Activated naive CD8-positive, alpha-beta T cell treated with anti-CD3 and anti-CD28 coated beads, Interleukin-2, amount 10 ng/mL, durations not matched to agents 7 days and 5 days (primary cell): Measurements from ENCODE around the gene AFAP1L1. TPM values are rescaled to one million over a fixed set of nuclear protein-coding genes. Genes with fewer than 3 reads are reported as not detected.
A peak's percentile ranks its signal among the peaks of the same experiment; 100 is the strongest.

Experiments used
- ATAC-seq: fragments of 150-1000 bp; cut with Tn5 transposase; one replicate; pipeline ENCODE4 v1.10.0; 2021; ENCODE audit warnings: low read depth, moderate library complexity
- POLR2A ChIA-PET: fragments of 350-600 bp; sonication (Branson Sonifier 250); formaldehyde crosslinking; loops from one replicate; lab custom pipeline; 2021; ENCODE audit warnings: antibody characterized with exemption; lab: Charles Lee
- DNase-seq: peaks from one replicate; pipeline ENCODE4 v3.0.0; 2021
- H3K27ac Mint-ChIP-seq: one replicate; pipeline ENCODE4 v1.8.0; 2022; ENCODE audit warnings: mild to moderate bottlenecking, mixed read lengths
- H3K27me3 Mint-ChIP-seq: one replicate; pipeline ENCODE4 v1.8.0; 2022; ENCODE audit warnings: mild to moderate bottlenecking, moderate library complexity, mixed read lengths
- H3K36me3 Mint-ChIP-seq: one replicate; pipeline ENCODE4 v1.8.0; 2021; ENCODE audit warnings: mild to moderate bottlenecking, mixed read lengths
- H3K4me1 Mint-ChIP-seq: one replicate; pipeline ENCODE4 v1.8.0; 2021; ENCODE audit warnings: mixed read lengths
- H3K4me3 Mint-ChIP-seq: one replicate; pipeline ENCODE4 v1.8.0; 2022; ENCODE audit warnings: mild to moderate bottlenecking, moderate library complexity, mixed read lengths
- H3K9me3 Mint-ChIP-seq: one replicate; pipeline ENCODE4 v1.8.0; 2021; ENCODE audit warnings: mixed read lengths
- total RNA-seq, 2 experiments: library from RNA; stranded (reverse); gene quantifications; one replicate each; pipeline ENCODE4 v1.2.3, GENCODE V29; 2021

Gene AFAP1L1
- total RNA-seq, 2 experiments from 2014 or later: 0.09 to 0.17 TPM

DNA sequence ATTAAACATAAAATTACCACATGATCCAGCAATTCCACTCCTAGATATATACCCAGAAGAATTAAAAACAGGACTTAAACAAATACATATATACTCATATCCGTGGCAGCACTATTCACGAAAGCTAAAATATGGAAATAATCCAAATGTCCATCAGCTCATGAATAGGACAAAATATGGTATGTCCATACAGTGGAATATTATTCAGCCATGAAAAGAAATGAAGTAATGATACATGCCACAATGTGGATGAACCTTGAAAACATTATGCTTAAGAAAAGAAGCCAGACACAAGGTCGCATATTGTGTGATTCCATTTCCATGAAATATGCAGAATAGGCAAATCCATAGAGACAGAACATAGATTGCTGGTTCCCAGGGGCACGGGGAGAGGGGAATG is 24.8 kb upstream of the AFAP1L1 start:
- peaks cover 8% of the 10 kb centered on the region for H3K4me1 Mint-ChIP-seq
- no peak overlapping the region for H3K27ac Mint-ChIP-seq
- no peaks in the 10 kb centered on the region for H3K9me3 Mint-ChIP-seq
- POLR2A ChIA-PET: no interaction called here
- peaks cover 6% of the 10 kb centered on the region for H3K27me3 Mint-ChIP-seq
- H3K36me3 Mint-ChIP-seq: no peaks in the 10 kb centered on the region
- DNase-seq (no peak), ATAC-seq (no peak)
- no peak overlapping the region for H3K4me3 Mint-ChIP-seq

DNA sequence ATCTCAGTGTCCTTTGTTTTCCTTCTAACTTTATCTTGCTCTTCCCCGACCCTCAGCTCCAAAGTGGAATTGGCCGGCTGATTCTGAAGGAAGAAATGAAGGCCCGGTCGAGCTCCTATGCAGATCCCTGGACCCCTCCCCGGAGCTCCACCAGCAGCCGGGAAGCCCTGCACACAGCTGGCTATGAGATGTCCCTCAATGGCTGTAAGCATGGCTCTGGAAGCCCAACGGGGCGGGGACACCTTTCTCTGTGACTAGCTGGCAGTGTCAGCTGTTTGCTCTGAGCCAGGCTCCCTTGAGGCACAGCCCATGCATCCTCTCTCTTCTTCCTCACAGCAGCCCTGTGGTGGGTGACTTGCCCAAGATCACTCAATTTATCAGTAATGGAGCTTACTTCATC is 23.9 kb upstream of the AFAP1L1 start:
- no peaks in the 10 kb centered on the region for H3K9me3 Mint-ChIP-seq
- no peak overlapping the region for H3K4me3 Mint-ChIP-seq
- H3K27me3 Mint-ChIP-seq: peaks cover 6% of the 10 kb centered on the region
- ATAC-seq (no peak), DNase-seq (no peak)
- POLR2A ChIA-PET: interaction anchor here (0.6 kb wide), 1 partner anchor 10 kb away, joined by 3 read pairs; no protein-coding TSS in a partner anchor
- H3K27ac Mint-ChIP-seq: no peak overlapping the region
- no peaks in the 10 kb centered on the region for H3K36me3 Mint-ChIP-seq
- H3K4me1 Mint-ChIP-seq: peaks cover 8% of the 10 kb centered on the region

DNA sequence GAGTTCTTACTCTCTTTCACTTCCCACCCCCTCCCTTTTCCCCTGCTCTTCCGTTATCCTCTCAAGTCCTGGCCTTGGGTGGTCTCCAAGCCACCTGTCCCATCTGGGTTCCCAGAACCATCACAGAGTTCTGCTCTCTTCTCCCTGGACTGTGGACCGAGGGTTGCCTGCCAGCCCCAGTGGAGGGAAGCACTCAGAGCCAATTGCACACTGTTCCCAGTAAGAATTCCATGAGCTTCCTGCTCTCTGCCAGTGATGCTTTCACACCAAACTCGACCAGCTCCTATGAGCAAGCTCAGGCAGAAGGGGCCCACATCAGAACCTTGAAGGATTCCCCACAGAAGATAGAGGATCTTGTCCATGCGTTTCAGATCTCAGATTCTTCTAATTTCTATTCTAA is 20.1 kb upstream of the AFAP1L1 start:
- no peaks in the 10 kb centered on the region for H3K36me3 Mint-ChIP-seq
- ATAC-seq: no peak
- no peak overlapping the region for H3K27ac Mint-ChIP-seq
- H3K27me3 Mint-ChIP-seq: no peaks in the 10 kb centered on the region
- H3K9me3 Mint-ChIP-seq: no peaks in the 10 kb centered on the region
- no peak overlapping the region for H3K4me3 Mint-ChIP-seq
- no peak for DNase-seq
- H3K4me1 Mint-ChIP-seq: peaks cover 2% of the 10 kb centered on the region
- POLR2A ChIA-PET: no interaction called here

DNA sequence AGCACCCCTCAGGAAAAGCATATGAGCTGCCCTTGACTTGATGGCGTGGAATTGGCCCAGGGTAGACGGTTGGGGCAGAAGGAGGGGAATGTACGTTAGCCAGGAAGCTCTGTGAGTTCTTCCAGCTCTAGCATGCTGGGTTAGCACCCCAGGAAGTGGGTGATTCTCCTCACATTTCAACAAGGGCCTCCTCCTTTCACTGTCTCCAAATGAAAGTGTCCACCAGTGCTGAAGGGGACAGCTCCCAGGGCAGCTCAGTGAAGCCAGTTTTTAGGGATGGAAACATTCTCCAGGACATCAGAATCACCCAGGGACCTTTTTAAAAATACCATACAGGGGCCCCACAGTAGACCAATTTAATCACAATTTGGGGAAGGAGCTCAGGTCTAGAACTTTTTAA is 17.2 kb upstream of the AFAP1L1 start:
- no peaks in the 10 kb centered on the region for H3K4me1 Mint-ChIP-seq
- ATAC-seq (no peak), DNase-seq (no peak)
- H3K4me3 Mint-ChIP-seq: no peak overlapping the region
- POLR2A ChIA-PET: no interaction called here
- H3K9me3 Mint-ChIP-seq: no peaks in the 10 kb centered on the region
- no peaks in the 10 kb centered on the region for H3K36me3 Mint-ChIP-seq
- H3K27me3 Mint-ChIP-seq: peaks cover 6% of the 10 kb centered on the region
- H3K27ac Mint-ChIP-seq: no peak overlapping the region

DNA sequence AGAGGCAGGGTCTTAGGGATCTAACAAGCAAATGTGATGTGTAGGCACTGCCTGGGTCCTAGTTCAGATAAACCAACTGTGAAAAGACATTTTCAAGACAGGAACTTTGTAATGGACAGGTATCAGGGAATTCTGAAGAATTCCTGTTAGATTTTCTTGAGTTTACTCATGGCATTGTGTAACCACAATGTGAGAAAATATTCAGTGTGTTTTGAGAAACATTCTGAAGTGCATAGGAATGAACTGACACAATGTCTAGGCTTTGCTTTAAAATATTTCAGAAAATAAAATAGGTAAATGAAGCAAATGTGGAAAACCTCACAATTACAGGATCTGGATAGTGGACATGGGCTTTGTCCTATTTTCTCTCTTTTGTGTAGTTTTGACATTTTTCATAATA is 15.2 kb upstream of the AFAP1L1 start:
- ATAC-seq: no peak
- POLR2A ChIA-PET: no interaction called here
- no peaks in the 10 kb centered on the region for H3K4me1 Mint-ChIP-seq
- no peaks in the 10 kb centered on the region for H3K9me3 Mint-ChIP-seq
- peaks cover 8% of the 10 kb centered on the region for H3K27me3 Mint-ChIP-seq
- no peak overlapping the region for H3K27ac Mint-ChIP-seq
- DNase-seq: no peak
- H3K36me3 Mint-ChIP-seq: no peaks in the 10 kb centered on the region
- no peak overlapping the region for H3K4me3 Mint-ChIP-seq

DNA sequence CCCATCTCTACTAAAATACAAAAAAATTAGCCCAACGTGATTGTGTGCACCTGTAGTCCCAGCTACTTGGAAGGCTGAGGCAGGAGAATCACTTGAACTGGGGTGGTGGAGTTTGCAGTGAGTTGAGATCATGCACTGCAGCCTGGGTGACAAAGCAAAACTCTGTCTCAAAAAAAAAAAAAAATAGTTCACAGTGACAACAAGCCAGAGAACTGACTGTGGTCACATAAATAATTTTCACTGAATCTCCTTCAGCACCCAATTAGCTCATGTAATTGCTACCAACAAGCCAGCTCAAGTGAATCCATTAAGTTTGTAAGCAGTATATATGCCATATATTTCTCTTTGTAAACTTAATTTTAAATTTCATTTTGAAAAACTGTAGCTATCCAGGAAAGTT is 14.5 kb upstream of the AFAP1L1 start:
- H3K4me1 Mint-ChIP-seq: no peaks in the 10 kb centered on the region
- H3K27me3 Mint-ChIP-seq: peaks cover 10% of the 10 kb centered on the region
- no peak overlapping the region for H3K27ac Mint-ChIP-seq
- ATAC-seq: no peak
- no peak for DNase-seq
- no peaks in the 10 kb centered on the region for H3K36me3 Mint-ChIP-seq
- POLR2A ChIA-PET: interaction anchor here (0.6 to 0.7 kb wide), 2 partner anchors 10 to 42 kb away, joined by 3 read pairs; no protein-coding TSS in a partner anchor
- H3K9me3 Mint-ChIP-seq: no peaks in the 10 kb centered on the region
- H3K4me3 Mint-ChIP-seq: no peak overlapping the region

DNA sequence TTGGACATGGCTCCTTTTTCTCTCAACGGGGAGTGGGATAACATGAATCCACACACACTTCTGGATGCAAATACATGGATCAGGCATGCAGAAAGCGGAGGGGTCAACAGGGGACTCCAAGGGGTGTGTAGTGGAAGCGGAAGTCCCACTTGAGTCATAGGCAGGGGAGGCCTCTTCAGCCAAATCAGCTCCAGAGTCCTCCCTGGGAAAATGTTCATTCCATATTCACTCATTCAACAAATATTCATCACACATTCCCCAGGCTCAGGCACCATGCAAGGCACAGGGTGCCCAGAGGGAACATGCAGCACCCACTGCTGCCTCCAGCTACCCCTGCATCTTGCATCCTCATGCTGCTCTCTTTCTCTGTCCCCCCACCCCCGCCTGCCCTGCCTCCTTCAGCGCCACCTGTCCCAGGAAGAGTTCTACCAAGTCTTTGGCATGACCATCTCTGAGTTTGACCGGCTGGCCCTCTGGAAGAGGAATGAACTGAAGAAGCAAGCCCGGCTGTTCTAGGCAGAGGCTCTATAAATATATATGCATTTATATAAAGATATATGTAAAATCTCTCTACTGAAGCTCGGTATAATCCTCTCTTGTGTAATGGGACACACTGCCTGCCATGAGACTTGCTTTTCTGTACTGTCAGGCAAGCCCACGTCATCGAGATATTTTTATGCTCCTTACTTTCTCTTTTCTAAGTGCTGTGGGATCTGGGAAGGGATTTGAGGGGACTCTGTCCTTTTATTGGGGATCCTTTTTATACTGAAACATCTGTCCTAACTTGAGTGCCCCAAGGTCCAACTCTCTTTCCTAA is 13.6 kb upstream of the AFAP1L1 start:
- POLR2A ChIA-PET: interaction anchor here (0.6 to 1.4 kb wide), 2 partner anchors 18 to 41 kb away, joined by 3 to 4 read pairs; no protein-coding TSS in a partner anchor
- peaks cover 10% of the 10 kb centered on the region for H3K27me3 Mint-ChIP-seq

DNA sequence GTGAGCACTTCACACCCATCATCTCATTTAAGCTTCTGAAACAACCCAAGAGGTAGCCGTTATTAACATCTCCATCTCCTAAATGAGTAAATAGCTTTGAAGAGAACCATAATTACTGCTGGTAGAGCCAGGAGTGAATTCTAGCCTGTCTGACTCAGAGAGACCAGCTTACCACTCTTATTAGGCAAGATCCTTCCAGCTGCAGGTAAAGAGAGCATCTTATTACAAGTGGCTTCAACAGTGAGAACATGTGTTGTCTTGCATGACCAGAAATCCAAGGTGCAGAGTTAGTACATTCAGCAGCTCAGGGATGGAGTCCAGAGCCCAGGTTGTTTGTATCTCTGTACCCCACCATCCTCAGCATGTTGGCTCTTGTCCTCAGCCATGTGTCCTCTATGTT is 10.9 kb upstream of the AFAP1L1 start:
- Mint-ChIP-seq H3K9me3 (no peaks in the 10 kb centered on the region), H3K4me1 (peaks cover 8% of the 10 kb centered on the region), H3K4me3 (no peak overlapping the region), H3K27me3 (peaks cover 15% of the 10 kb centered on the region), H3K36me3 (no peaks in the 10 kb centered on the region), H3K27ac (no peak overlapping the region)
- POLR2A ChIA-PET: no interaction called here
- no peak for DNase-seq
- no peak for ATAC-seq

More for the DNA sequence above, 13.6 kb upstream of the AFAP1L1 start:
- Mint-ChIP-seq H3K9me3 (no peaks in the 10 kb centered on the region), H3K27ac (no peak overlapping the region), H3K4me3 (no peak overlapping the region), H3K36me3 (no peaks in the 10 kb centered on the region), H3K4me1 (no peaks in the 10 kb centered on the region)
- DNase-seq (no peak), ATAC-seq (no peak)

DNA sequence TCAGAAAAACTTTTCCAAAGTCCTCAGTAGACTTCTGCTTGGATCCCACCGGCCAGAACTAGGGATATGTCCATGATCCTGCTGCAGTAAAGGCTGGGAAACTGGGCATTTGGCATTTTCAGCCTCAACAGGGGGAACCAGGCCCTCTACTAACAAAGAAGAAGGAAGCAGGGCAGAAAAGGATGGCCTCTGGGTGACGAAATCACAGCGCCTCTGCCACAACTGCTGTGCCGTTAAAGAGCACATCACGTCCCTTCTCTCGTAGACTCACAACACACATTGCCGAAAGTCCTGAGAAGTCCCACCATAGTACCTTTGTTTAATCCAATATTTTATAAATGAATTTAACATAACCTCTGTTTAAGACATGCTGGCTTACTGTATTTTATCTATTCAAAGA is 10.4 kb upstream of the AFAP1L1 start:
- no peak overlapping the region for H3K27ac Mint-ChIP-seq

DNA sequence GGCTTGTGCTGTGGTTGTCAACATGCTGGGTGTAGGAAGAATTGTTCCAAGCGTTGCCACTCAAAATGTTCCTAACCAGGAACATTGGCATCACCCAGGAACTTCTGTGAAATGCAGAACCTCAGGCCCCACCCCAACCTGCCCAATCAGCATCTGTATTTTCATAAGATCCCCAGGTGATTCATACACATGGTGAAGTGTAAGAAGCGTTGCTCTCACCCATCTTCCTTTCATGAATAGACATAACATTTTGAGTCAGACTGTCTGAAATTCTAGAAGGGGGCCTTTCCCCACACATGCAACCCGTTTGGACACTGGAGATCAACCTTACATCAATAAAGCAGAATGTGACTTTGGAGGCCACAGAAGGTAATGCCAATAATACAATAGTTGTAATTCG is 9.3 kb upstream of the AFAP1L1 start:
- Mint-ChIP-seq H3K36me3 (no peaks in the 10 kb centered on the region), H3K4me3 (no peak overlapping the region), H3K27me3 (peaks cover 15% of the 10 kb centered on the region), H3K27ac (no peak overlapping the region), H3K9me3 (no peaks in the 10 kb centered on the region), H3K4me1 (peaks cover 8% of the 10 kb centered on the region)
- POLR2A ChIA-PET: no interaction called here
- ATAC-seq (no peak), DNase-seq (no peak)

More for the DNA sequence above, 10.4 kb upstream of the AFAP1L1 start:
- no peak for DNase-seq
- Mint-ChIP-seq H3K4me1 (peaks cover 8% of the 10 kb centered on the region), H3K27me3 (peaks cover 15% of the 10 kb centered on the region), H3K4me3 (no peak overlapping the region), H3K36me3 (no peaks in the 10 kb centered on the region), H3K9me3 (no peaks in the 10 kb centered on the region)
- ATAC-seq: no peak
- POLR2A ChIA-PET: no interaction called here

DNA sequence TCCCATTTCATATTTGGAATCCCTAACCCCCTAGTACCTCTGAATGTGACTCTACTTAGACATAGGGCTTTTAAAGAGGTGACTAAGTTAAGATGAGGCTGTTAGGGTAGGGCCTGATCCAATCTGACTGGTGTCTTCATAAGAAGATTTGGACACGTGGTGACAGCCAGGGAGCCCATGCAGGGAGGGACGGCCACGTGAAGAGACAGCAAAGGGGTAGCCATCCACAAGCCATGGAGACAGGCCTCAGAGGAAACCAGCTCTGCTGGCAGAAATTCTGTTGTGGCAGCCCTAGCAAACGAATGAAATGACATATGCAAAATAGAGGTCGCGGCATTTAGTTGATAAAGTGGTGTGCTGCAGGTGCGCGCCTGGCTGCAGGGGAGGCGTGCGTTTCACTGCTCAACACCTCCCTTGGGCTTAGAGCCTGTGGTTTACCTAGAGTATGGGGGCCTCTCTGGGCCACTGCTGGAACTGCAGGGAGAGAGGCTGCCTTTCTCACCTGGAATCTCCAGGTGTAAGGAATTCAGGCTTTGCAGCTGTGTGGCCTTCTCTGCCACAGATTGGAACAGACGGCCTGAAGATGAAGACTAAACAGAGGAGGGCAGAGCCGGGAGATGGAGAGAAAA is 7.1 kb upstream of the AFAP1L1 start:
- Mint-ChIP-seq H3K36me3 (no peaks in the 10 kb centered on the region), H3K27ac (no peak overlapping the region), H3K4me1 (peaks cover 8% of the 10 kb centered on the region), H3K4me3 (no peak overlapping the region), H3K9me3 (no peaks in the 10 kb centered on the region), H3K27me3 (peaks cover 17% of the 10 kb centered on the region)
- peak; percentile 82 for ATAC-seq
- POLR2A ChIA-PET: no interaction called here
- peak; percentile 60 for DNase-seq

DNA sequence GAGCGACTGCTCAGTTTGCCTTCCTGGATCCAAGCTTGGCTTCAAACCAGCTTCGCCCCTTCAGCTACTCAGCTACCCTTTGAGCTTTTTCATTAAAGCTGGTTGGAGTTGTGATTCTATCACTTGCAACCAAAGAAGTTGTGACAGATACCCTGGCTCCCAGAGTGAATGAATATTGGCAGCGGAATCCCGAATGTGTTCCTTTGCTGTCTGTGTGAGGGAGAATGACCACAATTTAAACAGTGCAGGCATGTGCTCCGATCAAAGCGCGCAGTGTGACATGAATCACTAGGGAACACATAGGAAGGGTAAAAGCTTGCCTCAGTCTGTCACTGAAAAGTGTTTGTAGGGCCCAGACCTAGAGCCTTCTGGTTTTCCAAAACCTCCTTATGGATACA is 6.6 kb upstream of the AFAP1L1 start:
- H3K4me1 Mint-ChIP-seq: peaks cover 8% of the 10 kb centered on the region
- POLR2A ChIA-PET: no interaction called here
- no peaks in the 10 kb centered on the region for H3K36me3 Mint-ChIP-seq
- ATAC-seq (no peak), DNase-seq (no peak)
- no peak overlapping the region for H3K27ac Mint-ChIP-seq
- H3K9me3 Mint-ChIP-seq: no peaks in the 10 kb centered on the region
- H3K4me3 Mint-ChIP-seq: no peak overlapping the region
- H3K27me3 Mint-ChIP-seq: peaks cover 18% of the 10 kb centered on the region

DNA sequence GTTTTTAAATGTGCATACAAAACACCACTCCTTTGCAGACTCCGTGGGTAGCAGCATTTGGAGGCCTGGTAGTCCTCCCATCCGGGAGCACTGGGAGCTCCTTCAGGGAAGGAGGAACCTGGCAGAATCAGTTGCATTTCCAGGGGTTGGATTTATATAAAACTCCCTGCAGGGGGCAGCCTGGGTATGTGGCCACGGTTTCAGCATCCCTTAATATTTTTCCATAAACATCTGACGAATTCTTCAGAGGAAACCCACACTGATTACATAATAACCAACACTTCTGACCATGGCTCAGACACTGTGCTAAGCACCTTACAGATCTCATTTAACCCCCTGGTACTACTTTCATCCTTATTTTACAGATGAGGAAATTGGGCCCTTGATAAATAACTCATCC is 6.1 kb upstream of the AFAP1L1 start:
- Mint-ChIP-seq H3K36me3 (no peaks in the 10 kb centered on the region), H3K9me3 (no peaks in the 10 kb centered on the region), H3K27me3 (peaks cover 23% of the 10 kb centered on the region), H3K4me3 (no peak overlapping the region), H3K27ac (no peak overlapping the region), H3K4me1 (peaks cover 8% of the 10 kb centered on the region)
- DNase-seq (no peak), ATAC-seq (no peak)
- POLR2A ChIA-PET: no interaction called here
